ENCODE results near the gene NUP98. TPM values are rescaled to one million over a fixed set of nuclear protein-coding genes. Genes with fewer than 3 reads are reported as not detected.
"Not testable (repeated sequence)": the region's sequence is repeated elsewhere in the genome, so short reads cannot be mapped to it uniquely, and the experiment has no call there.

NUP98 gene
- total RNA-seq, 1 donor from 2014 or later, result 82.6 TPM

GRCh38 chr11:3820971-3821370 lies 23.6 kb upstream of the NUP98 start:
- Mint-ChIP-seq H3K36me3 (peaks cover 11% of the 10 kb centered on the region), H3K27ac (no peak overlapping the region), H3K9me3 (no peaks in the 10 kb centered on the region), H3K4me1 (no peaks in the 10 kb centered on the region), H3K4me3 (no peak overlapping the region), H3K27me3 (ENCODE audit: low read depth) (no peaks in the 10 kb centered on the region)
- TF ChIP-seq, protein P1, sequence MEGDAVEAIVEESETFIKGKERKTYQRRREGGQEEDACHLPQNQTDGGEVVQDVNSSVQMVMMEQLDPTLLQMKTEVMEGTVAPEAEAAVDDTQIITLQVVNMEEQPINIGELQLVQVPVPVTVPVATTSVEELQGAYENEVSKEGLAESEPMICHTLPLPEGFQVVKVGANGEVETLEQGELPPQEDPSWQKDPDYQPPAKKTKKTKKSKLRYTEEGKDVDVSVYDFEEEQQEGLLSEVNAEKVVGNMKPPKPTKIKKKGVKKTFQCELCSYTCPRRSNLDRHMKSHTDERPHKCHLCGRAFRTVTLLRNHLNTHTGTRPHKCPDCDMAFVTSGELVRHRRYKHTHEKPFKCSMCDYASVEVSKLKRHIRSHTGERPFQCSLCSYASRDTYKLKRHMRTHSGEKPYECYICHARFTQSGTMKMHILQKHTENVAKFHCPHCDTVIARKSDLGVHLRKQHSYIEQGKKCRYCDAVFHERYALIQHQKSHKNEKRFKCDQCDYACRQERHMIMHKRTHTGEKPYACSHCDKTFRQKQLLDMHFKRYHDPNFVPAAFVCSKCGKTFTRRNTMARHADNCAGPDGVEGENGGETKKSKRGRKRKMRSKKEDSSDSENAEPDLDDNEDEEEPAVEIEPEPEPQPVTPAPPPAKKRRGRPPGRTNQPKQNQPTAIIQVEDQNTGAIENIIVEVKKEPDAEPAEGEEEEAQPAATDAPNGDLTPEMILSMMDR (IDR thresholded peaks at IDR 0.05; ENCODE audit: unreplicated experiment), result no peak
- no peak for DNase-seq (ENCODE audit: low spot score in 2 of 2, unreplicated experiment in 2 of 2)

GRCh38 chr11:3817181-3817800 lies 19.9 kb upstream of the NUP98 start:
- Mint-ChIP-seq H3K4me3 (no peak overlapping the region), H3K9me3 (no peaks in the 10 kb centered on the region), H3K27ac (no peak overlapping the region), H3K27me3 (ENCODE audit: low read depth) (no peaks in the 10 kb centered on the region), H3K4me1 (no peaks in the 10 kb centered on the region), H3K36me3 (peaks cover 5% of the 10 kb centered on the region)
- no peak for DNase-seq (ENCODE audit: low spot score in 2 of 2, unreplicated experiment in 2 of 2)
- TF ChIP-seq, protein P1 (IDR thresholded peaks at IDR 0.05; ENCODE audit: unreplicated experiment), result no peak

GRCh38 chr11:3816673-3817072 lies 19.3 kb upstream of the NUP98 start:
- no peaks in the 10 kb centered on the region for H3K9me3 Mint-ChIP-seq
- TF ChIP-seq, protein P1 (IDR thresholded peaks at IDR 0.05; ENCODE audit: unreplicated experiment), result no peak
- no peak overlapping the region for H3K27ac Mint-ChIP-seq
- H3K27me3 Mint-ChIP-seq (ENCODE audit: low read depth), result no peaks in the 10 kb centered on the region
- no peak for DNase-seq (ENCODE audit: low spot score in 2 of 2, unreplicated experiment in 2 of 2)
- H3K36me3 Mint-ChIP-seq, result peaks cover 5% of the 10 kb centered on the region
- H3K4me3 Mint-ChIP-seq, result no peak overlapping the region
- H3K4me1 Mint-ChIP-seq, result no peaks in the 10 kb centered on the region

- no peak for DNase-seq (ENCODE audit: low spot score in 2 of 2, unreplicated experiment in 2 of 2)
Observed at GRCh38 chr11:3815845-3816244, 18.5 kb upstream of the NUP98 start.

GRCh38 chr11:3814832-3815231 lies 17.5 kb upstream of the NUP98 start:
- not testable (repeated sequence) for H3K27me3 Mint-ChIP-seq (ENCODE audit: low read depth); H3K36me3 Mint-ChIP-seq; H3K9me3 Mint-ChIP-seq; H3K27ac Mint-ChIP-seq; H3K4me3 Mint-ChIP-seq; H3K4me1 Mint-ChIP-seq; DNase-seq (ENCODE audit: low spot score in 2 of 2, unreplicated experiment in 2 of 2)

More at GRCh38 chr11:3815845-3816244, 18.5 kb upstream of the NUP98 start:
- peaks cover 5% of the 10 kb centered on the region for H3K36me3 Mint-ChIP-seq
- no peak overlapping the region for H3K4me3 Mint-ChIP-seq
- no peaks in the 10 kb centered on the region for H3K9me3 Mint-ChIP-seq
- no peaks in the 10 kb centered on the region for H3K27me3 Mint-ChIP-seq (ENCODE audit: low read depth)
- TF ChIP-seq, protein P1 (IDR thresholded peaks at IDR 0.05; ENCODE audit: unreplicated experiment), result no peak
- no peaks in the 10 kb centered on the region for H3K4me1 Mint-ChIP-seq
- no peak overlapping the region for H3K27ac Mint-ChIP-seq

DNA sequence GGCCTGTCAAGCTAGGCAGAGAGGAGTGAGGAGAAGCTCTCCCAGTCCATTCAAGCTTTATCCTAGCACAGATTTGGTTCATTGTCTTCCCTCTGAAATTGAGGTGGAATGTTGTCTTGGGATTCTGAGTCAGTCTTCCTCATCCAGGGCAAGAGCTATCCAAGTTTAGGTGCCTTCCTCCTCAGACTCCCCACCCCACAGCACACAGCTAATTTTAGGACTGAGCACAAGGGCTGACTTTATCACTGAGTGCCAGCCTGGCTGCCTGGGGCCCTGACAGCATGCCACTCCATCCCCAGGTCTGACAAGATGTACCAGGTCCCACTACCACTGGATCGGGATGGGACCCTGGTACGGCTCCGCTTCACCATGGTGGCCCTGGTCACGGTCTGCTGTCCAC lies 13.6 kb upstream of the NUP98 start:
- no peaks in the 10 kb centered on the region for H3K27me3 Mint-ChIP-seq (ENCODE audit: low read depth)
- peaks cover 5% of the 10 kb centered on the region for H3K36me3 Mint-ChIP-seq
- DNase-seq (ENCODE audit: low spot score in 2 of 2, unreplicated experiment in 2 of 2), result no peak
- no peaks in the 10 kb centered on the region for H3K9me3 Mint-ChIP-seq
- H3K27ac Mint-ChIP-seq, result no peak overlapping the region
- peaks cover 15% of the 10 kb centered on the region for H3K4me1 Mint-ChIP-seq
- H3K4me3 Mint-ChIP-seq, result no peak overlapping the region
- TF ChIP-seq, protein P1 (IDR thresholded peaks at IDR 0.05; ENCODE audit: unreplicated experiment), result no peak
